H1 (cell line): ENCODE data around the gene TMPRSS2. TPM values are rescaled to one million over a fixed set of nuclear protein-coding genes. Genes with fewer than 3 reads are reported as not detected.
A peak's percentile ranks its signal among the peaks of the same experiment; 100 is the strongest.

Experiments used
- CTCF ChIA-PET: fragments of 300-600 bp; sonication (Branson Sonifier 250); formaldehyde crosslinking; loops from one replicate; lab custom pipeline; 2021; ENCODE audit not compliant: partially characterized antibody; lab: Charles Lee
- POLR2A ChIA-PET: fragments of 300-600 bp; sonication (Branson Sonifier 250); formaldehyde crosslinking; loops from one replicate; lab custom pipeline; 2021; ENCODE audit warnings: inconsistent platforms; ENCODE audit not compliant: partially characterized antibody; lab: Charles Lee
- DNase-seq, 2 experiments: peaks; one replicate each; pipeline versions ENCODE4 v3.0.0 to v3.0.0-alpha.2; 2010 to 2022; ENCODE audit warnings: low spot score in 2 of 2, low read depth in 1 of 2, mixed read lengths in 1 of 2
- FAIRE-seq: peaks from 2 replicates; lab custom pipeline; 2011; peaks lifted over from hg19 to GRCh38; lab: Jason Lieb, UNC
- H2AFZ ChIP-seq: 2 replicates; pipeline ENCODE4 v1.8.1; 2012; ENCODE audit warnings: low read length, inconsistent platforms
- H2AK5ac ChIP-seq: 2 replicates; pipeline ENCODE4 v1.6.1; 2013; ENCODE audit warnings: low read depth, low read length
- H2BK120ac ChIP-seq: replicated peaks from 2 replicates; pipeline ENCODE3; 2013; ENCODE audit warnings: low read depth, low read length, inconsistent platforms
- H2BK12ac ChIP-seq: 2 replicates; pipeline ENCODE4 v1.6.1; 2013; ENCODE audit warnings: low read depth, low read length
- H2BK15ac ChIP-seq: 2 replicates; pipeline ENCODE4 v1.6.1; 2013; ENCODE audit warnings: low read length
- H2BK20ac ChIP-seq: 2 replicates; pipeline ENCODE4 v1.6.1; 2013; ENCODE audit warnings: low read length
- H2BK5ac ChIP-seq: 2 replicates; pipeline ENCODE4 v1.6.1; 2013; ENCODE audit warnings: low read depth, low read length
- H3K14ac ChIP-seq: 2 replicates; pipeline ENCODE4 v1.6.1; 2013; ENCODE audit warnings: inconsistent platforms; ENCODE audit not compliant: insufficient read length
- H3K18ac ChIP-seq: 2 replicates; pipeline ENCODE4 v1.6.1; 2013; ENCODE audit warnings: low read length; ENCODE audit errors: extremely low read depth
- H3K23ac ChIP-seq: 2 replicates; pipeline ENCODE4 v1.6.1; 2013; ENCODE audit warnings: inconsistent platforms; ENCODE audit not compliant: insufficient read length
- H3K23me2 ChIP-seq: 2 replicates; pipeline ENCODE4 v1.6.1; 2013; ENCODE audit warnings: low read depth, low read length
- H3K27ac ChIP-seq: 2 replicates; pipeline ENCODE4 v1.6.1; 2011; ENCODE audit warnings: low read depth, low read length, inconsistent platforms
- H3K27me3 ChIP-seq, 4 experiments: replicated peaks in 1 of 4; 1 replicate in 1 of 4; 2 replicates in 3 of 4; pipeline versions ENCODE4 v1.6.1 to v1.8.1; 2011 to 2013; ENCODE audit warnings: low read length in 3 of 4, mild to moderate bottlenecking in 3 of 4, inconsistent platforms in 2 of 4, mixed read lengths in 2 of 4, moderate library complexity in 1 of 4; ENCODE audit not compliant: control insufficient read depth in 3 of 4, insufficient read depth in 3 of 4; ENCODE audit errors: extremely low read depth in 1 of 4
- H3K36me3 ChIP-seq, 4 experiments: 2 replicates each; pipeline versions ENCODE4 v1.6.1 to v1.8.1; 2011 to 2013; ENCODE audit warnings: mild to moderate bottlenecking in 4 of 4, low read length in 3 of 4, moderate library complexity in 2 of 4, control low read depth in 1 of 4, inconsistent platforms in 1 of 4; ENCODE audit not compliant: insufficient read depth in 4 of 4, control insufficient read depth in 2 of 4
- H3K4ac ChIP-seq: replicated peaks from 2 replicates; pipeline ENCODE3; 2013; ENCODE audit warnings: low read length, low read depth, mixed read lengths, inconsistent platforms; ENCODE audit not compliant: insufficient read length
- H3K4me1 ChIP-seq, 4 experiments: replicated peaks in 1 of 4; 1 replicate in 1 of 4; 2 replicates in 3 of 4; pipeline versions ENCODE4 v1.6.1 to v1.8.1; 2011 to 2013; ENCODE audit warnings: low read length in 3 of 4, inconsistent platforms in 2 of 4, mixed read lengths in 1 of 4; ENCODE audit not compliant: insufficient read depth in 4 of 4, control insufficient read depth in 3 of 4
- H3K4me2 ChIP-seq, 2 experiments: 2 replicates each; pipeline versions ENCODE4 v1.6.1 to v1.8.1; 2011 to 2013; ENCODE audit warnings: low read depth in 2 of 2, low read length in 2 of 2, control low read depth in 1 of 2, inconsistent platforms in 1 of 2, mild to moderate bottlenecking in 1 of 2; ENCODE audit not compliant: insufficient read depth in 1 of 2
- H3K4me3 ChIP-seq, 4 experiments: fragments of 200-600, 300-600 bp in 1 of 4; sonication (generic), shearing (Covaris generic), sonication (Bioruptor Twin) in 1 of 4; 2 replicates each; pipeline versions ENCODE4 v1.5.1 to v1.8.1; 2011 to 2016; ENCODE audit warnings: low read length in 4 of 4, low read depth in 3 of 4, control low read depth in 2 of 4, inconsistent platforms in 2 of 4, mild to moderate bottlenecking in 2 of 4, mixed read lengths in 1 of 4, moderate library complexity in 1 of 4; ENCODE audit not compliant: insufficient read depth in 2 of 4; ENCODE audit errors: extremely low read depth in 1 of 4
- H3K56ac ChIP-seq: replicated peaks from 2 replicates; pipeline ENCODE3; 2013; ENCODE audit warnings: low read depth, mild to moderate bottlenecking, mixed read lengths, low read length, inconsistent platforms; ENCODE audit not compliant: insufficient read length
- H3K79me1 ChIP-seq: 2 replicates; pipeline ENCODE4 v1.6.1; 2013; ENCODE audit warnings: low read depth, low read length, control low read depth
- H3K79me2 ChIP-seq, 2 experiments: 2 replicates each; pipeline versions ENCODE4 v1.6.1 to v1.8.1; 2012 to 2013; ENCODE audit warnings: low read length in 2 of 2, mild to moderate bottlenecking in 2 of 2, inconsistent platforms in 1 of 2; ENCODE audit not compliant: insufficient read depth in 2 of 2, control insufficient read depth in 1 of 2
- H3K9ac ChIP-seq, 4 experiments: replicated peaks in 1 of 4; 1 replicate in 1 of 4; 2 replicates in 3 of 4; pipeline versions ENCODE4 v1.6.1 to v1.8.1; 2011 to 2013; ENCODE audit warnings: low read depth in 3 of 4, low read length in 3 of 4, control low read depth in 2 of 4, mild to moderate bottlenecking in 2 of 4, moderate library complexity in 2 of 4, inconsistent platforms in 1 of 4; ENCODE audit errors: extremely low read depth in 1 of 4
- H3K9me3 ChIP-seq, 2 experiments: 2 replicates each; pipeline versions ENCODE4 v1.6.1 to v1.8.1; 2012 to 2013; ENCODE audit warnings: mild to moderate bottlenecking in 2 of 2, moderate library complexity in 2 of 2, control low read depth in 1 of 2, inconsistent platforms in 1 of 2, low read depth in 1 of 2, low read length in 1 of 2, mixed read lengths in 1 of 2; ENCODE audit not compliant: insufficient read depth in 2 of 2
- H4K20me1 ChIP-seq, 2 experiments: replicated peaks in 1 of 2; 2 replicates each; pipeline versions ENCODE3 to v1.8.1; 2011 to 2013; ENCODE audit warnings: inconsistent platforms in 2 of 2, low read length in 2 of 2, mild to moderate bottlenecking in 1 of 2; ENCODE audit not compliant: insufficient read depth in 2 of 2, control insufficient read depth in 1 of 2
- H4K5ac ChIP-seq: 2 replicates; pipeline ENCODE4 v1.6.1; 2013; ENCODE audit warnings: low read length, low read depth, mixed read lengths, inconsistent platforms; ENCODE audit not compliant: insufficient read length
- H4K8ac ChIP-seq: 2 replicates; pipeline ENCODE4 v1.8.0; 2013; ENCODE audit warnings: mild to moderate bottlenecking, moderate library complexity, low read length, inconsistent platforms; ENCODE audit not compliant: insufficient read depth; ENCODE audit errors: extremely low read depth
- H4K91ac ChIP-seq: replicated peaks from 2 replicates; pipeline ENCODE3; 2013; ENCODE audit warnings: low read length, mixed read lengths, inconsistent platforms; ENCODE audit not compliant: insufficient read length
- ASH2L ChIP-seq: fragments of 200-600, 300-600 bp; sonication (generic); IDR thresholded peaks from one replicate; pipeline ENCODE4 v1.7.1; 2017; ENCODE audit warnings: low read length
- CEBPB ChIP-seq: IDR thresholded peaks from 2 replicates; pipeline ENCODE4 v1.6.1; 2012; ENCODE audit warnings: low read depth, low read length
- CTBP2 ChIP-seq: IDR thresholded peaks from 2 replicates; pipeline ENCODE4 v1.7.0; 2011; ENCODE audit warnings: borderline replicate concordance, mild to moderate bottlenecking, moderate library complexity, mixed read lengths, low read length; ENCODE audit not compliant: insufficient read depth, insufficient read length
- EP300 ChIP-seq, 2 experiments: IDR thresholded peaks; 1 replicate in 1 of 2; 2 replicates in 1 of 2; pipeline ENCODE4 v1.6.1; 2011 to 2012; ENCODE audit warnings: low read depth in 2 of 2, low read length in 2 of 2, mild to moderate bottlenecking in 2 of 2, borderline replicate concordance in 1 of 2, inconsistent platforms in 1 of 2, moderate library complexity in 1 of 2
- JUND ChIP-seq: IDR thresholded peaks from 2 replicates; pipeline ENCODE4 v1.6.1; 2011; ENCODE audit warnings: mild to moderate bottlenecking, improper control_type of control experiment, low read length
- POLR2AphosphoS5 ChIP-seq: IDR thresholded peaks from 2 replicates; pipeline ENCODE4 v1.6.1; 2011; ENCODE audit warnings: low read depth, low read length
- RBBP5 ChIP-seq: IDR thresholded peaks from 2 replicates; pipeline ENCODE4 v1.7.1; 2012; ENCODE audit warnings: low read depth, mild to moderate bottlenecking, inconsistent platforms, low read length, moderate library complexity, borderline replicate concordance
- SP1 ChIP-seq: IDR thresholded peaks from 2 replicates; pipeline ENCODE4 v1.6.1; 2011; ENCODE audit warnings: low read depth, low read length
- TAF1 ChIP-seq: IDR thresholded peaks from 2 replicates; pipeline ENCODE4 v1.6.1; 2011; ENCODE audit warnings: mild to moderate bottlenecking, low read depth, low read length
- TAF7 ChIP-seq: optimal IDR thresholded peaks from 2 replicates; pipeline ENCODE3; 2011; ENCODE audit warnings: low read depth, mild to moderate bottlenecking, inconsistent platforms, low read length, moderate library complexity, borderline replicate concordance
- WGBS, 2 experiments: shearing (Covaris generic) in 1 of 2; methylation state at CpG; one replicate each; pipeline versions ENCODE4 v1.1.6 to v1.1.7; 2013 to 2015; ENCODE audit warnings: low lambda C conversion rate in 2 of 2, mixed read lengths in 2 of 2, inconsistent platforms in 1 of 2, low coverage in 1 of 2, missing lambda C conversion rate in 1 of 2; ENCODE audit not compliant: insufficient replicate concordance in 2 of 2, insufficient coverage in 1 of 2, insufficient read length in 1 of 2; ENCODE audit errors: extremely low coverage in 1 of 2, missing lambda C conversion rate in 1 of 2; 5-methylcytosine and 5-hydroxymethylcytosine counted together
- polyA plus RNA-seq, 7 experiments: library from polyadenylated mRNA; depleted of rRNA in 3 of 7; stranded (reverse) in 5 of 7; unstranded in 2 of 7; fragments of >200 nt in 5 of 7; fragments of 200-250 nt in 2 of 7; gene quantifications; 1 replicate in 5 of 7; 2 replicates in 1 of 7; 4 replicates in 1 of 7; pipeline versions ENCODE4 v1.2.1 to v1.2.3, GENCODE V29; 2011 to 2013; ENCODE audit warnings: missing spikeins in 2 of 7, mixed read lengths in 2 of 7
- total RNA-seq: library from RNA; stranded (reverse); fragmentation: NEBNext Ultra II Directional; extraction: Animal tissue kit (Norgen Biotek cat#: 25700); gene quantifications from 2 replicates; pipeline ENCODE4 v1.2.1, GENCODE V29; 2021

Gene TMPRSS2
- total and polyA plus RNA-seq, 2 of the 8 experiments (the other 6 are each of a cell fraction or from before 2014, with no cell fraction given) = 9.2 to 11.0 TPM

DNA sequence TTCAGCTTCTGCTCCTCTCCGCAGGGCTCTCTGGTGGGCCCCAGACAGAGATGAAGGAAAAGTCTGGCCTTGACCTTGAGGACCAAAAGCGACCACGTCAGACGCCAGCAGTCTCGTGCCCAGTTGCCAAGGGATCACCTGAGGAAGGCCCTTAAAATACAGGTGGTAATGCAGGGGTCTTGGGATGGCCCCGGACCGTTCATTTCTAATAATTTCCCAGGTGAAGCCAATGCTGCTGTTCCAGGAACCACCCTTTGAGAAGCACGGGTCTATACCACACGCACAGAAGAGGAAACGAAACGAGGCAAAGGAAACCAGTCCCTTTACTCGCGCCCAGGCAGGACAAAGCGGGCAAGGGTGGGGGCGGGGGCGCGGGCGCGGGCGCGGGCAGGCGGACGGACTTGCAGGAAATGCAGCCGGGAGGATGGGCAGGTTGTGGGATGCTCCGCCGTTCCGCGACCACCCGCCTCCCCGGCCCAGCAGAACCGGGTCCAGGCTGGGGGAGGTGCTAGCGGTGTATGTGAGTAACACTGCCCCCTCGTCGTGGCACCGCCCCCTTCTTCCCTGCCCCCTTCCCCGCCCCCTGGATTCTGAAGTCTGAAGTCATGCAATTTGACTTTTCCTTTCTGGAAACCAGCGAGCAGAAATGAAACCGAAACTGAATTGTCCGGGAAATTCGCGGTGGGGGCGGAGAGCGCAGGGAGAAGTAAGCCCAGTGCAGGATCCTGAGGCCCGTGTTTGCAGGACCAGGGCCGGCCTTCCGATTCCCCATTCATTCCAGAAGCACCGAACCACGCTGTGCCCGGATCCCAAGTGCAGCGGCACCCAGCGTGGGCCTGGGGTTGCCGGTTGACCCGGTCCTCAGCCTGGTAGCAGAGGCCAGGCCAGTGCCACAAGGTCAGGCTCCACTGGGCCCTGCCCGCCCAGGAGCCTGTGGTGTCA is 87.8 kb downstream of the TMPRSS2 start:
- peak overlapping the region; percentile 88 for H4K91ac ChIP-seq
- H3K4ac ChIP-seq = peak overlapping the region; percentile 85
- peaks cover 0 to 9% (median 6%) of the 10 kb centered on the region in 4 experiments; a peak in 4 of 7 replicates for H3K27me3 ChIP-seq
- peak overlapping the region; percentile 28 for H2BK120ac ChIP-seq
- FAIRE-seq = no peak
- no peak overlapping the region for H3K23ac ChIP-seq
- H2BK20ac ChIP-seq = peak overlapping the region; percentile 86; the same call in 1 of the 2 replicates
- H4K20me1 ChIP-seq = no peaks in the 10 kb centered on the region
- peaks cover 9 to 15% (median 11%) of the 10 kb centered on the region in 4 experiments; a peak in 6 of 7 replicates for H3K4me1 ChIP-seq
- H2BK5ac ChIP-seq = peak overlapping the region; percentile 71; the same call in 1 of the 2 replicates
- H3K27ac ChIP-seq = no peak overlapping the region
- CTCF ChIA-PET = interaction anchor here (0.7 kb wide), 1 partner anchor 9 kb away, joined by 3 read pairs; no protein-coding TSS in a partner anchor
- WGBS, 2 experiments = 21% methylated on average over 26 of the region's 54 CpGs; no CpG with 5 or more reads in 1 of the 2 experiments
- H4K5ac ChIP-seq = no peak overlapping the region
- no peak overlapping the region for H2AK5ac ChIP-seq
- peak overlapping the region; percentile 76 to 89 for H3K4me2 ChIP-seq
- no peak overlapping the region for H2BK15ac ChIP-seq
- peak; percentile 46 to 72 for DNase-seq
- H3K9ac ChIP-seq = peak overlapping the region in 1 of 4 experiments; percentile 20; a peak in 3 of 7 replicates
- no peak overlapping the region for H3K14ac ChIP-seq
- peak overlapping the region; percentile 85 for H4K8ac ChIP-seq
- H3K56ac ChIP-seq = peak overlapping the region; percentile 30
- H3K9me3 ChIP-seq = no peaks in the 10 kb centered on the region; a peak in 2 of 4 replicates
- POLR2A ChIA-PET = no interaction called here
- peak overlapping the region; percentile 39 to 61 (median 46) for H3K4me3 ChIP-seq
- peak overlapping the region; percentile 84 for H2BK12ac ChIP-seq
- H2AFZ ChIP-seq = peak overlapping the region; percentile 36; the same call in 1 of the 2 replicates
- no peaks in the 10 kb centered on the region for H3K79me2 ChIP-seq
- H3K18ac ChIP-seq = peak overlapping the region; percentile 48
- no peaks in the 10 kb centered on the region for H3K36me3 ChIP-seq
- H3K23me2 ChIP-seq = peaks cover 6% of the 10 kb centered on the region; the same call in 1 of the 2 replicates
- H3K79me1 ChIP-seq = no peaks in the 10 kb centered on the region
- TF ChIP-seq TAF1 (0 out of 2 replicates have a peak, but pooled peaks have one; percentile 18), CTBP2 (no peak), JUND (0 out of 2 replicates have a peak, but pooled peaks have one; percentile 15), EP300 (IDR thresholded peaks at IDR 0.05; ENCODE audit: borderline replicate concordance in 1 of 2, low read depth in 2 of 2, low read length in 2 of 2) (peak in 1 of 2 experiments; percentile 98; a peak in 1 of 3 replicates), TAF7 (no peak), SP1 (0 out of 2 replicates have a peak, but pooled peaks have one; percentile 26), POLR2AphosphoS5 (no peak), ASH2L (peak; percentile 53), CEBPB (no peak), RBBP5 (no peak; the same call in 1 of the 2 replicates)
